KOPT-K1 (cell line): Measurements from ENCODE around the gene COX19.

Experiments
- H3K27ac ChIP-seq: fragments of 200-600 bp; sonication (generic); 2 replicates; pipeline ENCODE4 v1.5.1; 2016; ENCODE audit warnings: antibody characterized with exemption, mild to moderate bottlenecking, low read depth, low read length; ENCODE audit not compliant: poor library complexity, severe bottlenecking
- H3K36me3 ChIP-seq: fragments of 200-600 bp; sonication (generic); 2 replicates; pipeline ENCODE4 v1.5.1; 2017; ENCODE audit warnings: antibody characterized with exemption, mild to moderate bottlenecking, low read length, moderate library complexity; ENCODE audit not compliant: insufficient read depth
- H3K9me3 ChIP-seq: fragments of 200-600 bp; sonication (generic); 2 replicates; pipeline ENCODE4 v1.5.1; 2017; ENCODE audit warnings: antibody characterized with exemption, low read length, mild to moderate bottlenecking; ENCODE audit not compliant: insufficient read depth, poor library complexity, severe bottlenecking

The COX19 gene

DNA sequence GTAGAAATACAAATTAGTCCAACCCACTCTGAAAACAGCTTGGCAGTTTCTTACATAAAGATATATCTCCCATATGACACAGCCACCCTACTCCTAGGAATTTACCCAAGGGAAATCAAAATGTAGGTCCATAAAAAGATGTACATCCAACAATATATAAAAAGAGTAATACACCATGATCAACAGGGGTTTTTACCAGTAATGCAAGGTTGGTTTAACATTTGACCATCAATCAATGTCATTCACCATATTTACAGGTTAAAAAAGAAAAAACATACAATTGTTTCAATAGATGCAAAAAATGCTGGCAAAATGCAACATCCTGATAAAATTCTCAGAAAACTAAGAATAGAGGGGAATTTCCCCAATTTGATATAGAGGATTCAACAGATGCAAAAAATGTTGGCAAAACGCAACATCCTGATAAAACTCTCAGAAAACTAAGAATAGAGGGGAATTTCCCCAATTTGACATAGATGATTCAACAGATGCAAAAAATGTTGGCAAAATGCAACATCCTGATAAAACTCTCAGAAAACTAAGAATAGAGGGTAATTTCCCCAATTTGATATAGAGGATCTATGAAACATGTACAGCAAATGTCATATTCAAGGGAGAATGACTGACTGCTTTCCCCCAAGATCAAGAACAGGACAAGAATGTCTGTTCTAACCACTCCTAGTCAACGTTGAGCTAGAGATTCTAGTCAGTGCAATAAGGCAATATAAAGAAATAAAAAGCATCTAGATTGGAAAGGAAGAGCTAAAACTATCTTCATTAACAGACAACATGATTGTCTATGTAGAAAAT is 34.5 kb downstream of the COX19 start:
- no peak overlapping the region for H3K27ac ChIP-seq
- no peaks in the 10 kb centered on the region for H3K36me3 ChIP-seq
- peaks cover 13% of the 10 kb centered on the region for H3K9me3 ChIP-seq

DNA sequence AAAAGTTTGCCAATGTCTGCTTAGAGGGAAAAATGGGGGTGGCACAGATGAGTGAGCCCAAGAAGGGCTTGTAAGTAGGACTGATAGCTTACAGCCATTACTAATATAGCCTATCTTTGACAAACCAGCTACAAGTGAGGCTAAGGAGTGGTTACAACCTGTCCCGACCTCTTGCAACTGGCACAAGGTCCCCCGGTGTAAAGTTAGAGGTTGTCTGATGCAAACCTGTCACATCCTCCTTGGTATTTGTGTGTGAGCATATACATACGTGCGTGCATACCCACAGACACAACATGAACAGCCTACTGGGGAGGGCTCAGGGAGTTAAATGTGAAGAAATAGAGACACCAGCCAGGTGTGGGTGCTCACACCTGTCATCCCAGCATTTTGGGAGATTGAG is 35.5 kb downstream of the COX19 start:
- Histone ChIP-seq H3K9me3 (peaks cover 13% of the 10 kb centered on the region), H3K36me3 (no peaks in the 10 kb centered on the region), H3K27ac (no peak overlapping the region)

DNA sequence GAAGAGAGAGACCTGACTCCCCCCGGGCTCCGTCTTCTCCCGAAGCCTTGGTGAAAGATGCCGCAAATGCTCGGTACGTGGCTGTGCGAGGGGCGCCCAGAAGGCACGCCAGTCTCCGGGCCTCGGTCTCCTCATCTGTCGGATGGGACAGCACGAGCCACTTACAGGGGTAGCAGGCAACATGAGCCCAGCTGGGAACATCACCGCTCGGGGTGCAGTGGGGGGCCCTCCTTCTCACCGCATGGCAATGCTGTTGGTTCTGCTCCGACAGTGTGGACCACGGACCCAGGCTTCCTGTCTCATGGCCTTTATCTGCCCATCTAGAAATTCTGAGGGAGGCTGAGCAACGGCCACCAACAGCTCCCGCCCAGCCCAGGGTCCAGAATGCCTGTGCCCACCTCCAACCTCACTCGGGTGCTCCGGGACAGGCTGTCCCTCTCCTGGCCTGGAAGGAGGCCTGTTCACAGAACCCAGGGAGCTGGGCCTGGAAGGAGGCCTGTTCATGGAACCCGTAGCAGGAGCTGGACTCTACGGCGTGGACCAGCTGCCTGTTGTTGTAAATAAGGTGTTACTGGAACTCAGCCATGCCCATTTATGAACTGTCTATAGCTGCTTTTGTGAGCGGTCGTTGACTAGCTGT is 36.7 kb downstream of the COX19 start:
- H3K36me3 ChIP-seq: no peaks in the 10 kb centered on the region
- no peak overlapping the region for H3K27ac ChIP-seq
- peaks cover 13% of the 10 kb centered on the region for H3K9me3 ChIP-seq

DNA sequence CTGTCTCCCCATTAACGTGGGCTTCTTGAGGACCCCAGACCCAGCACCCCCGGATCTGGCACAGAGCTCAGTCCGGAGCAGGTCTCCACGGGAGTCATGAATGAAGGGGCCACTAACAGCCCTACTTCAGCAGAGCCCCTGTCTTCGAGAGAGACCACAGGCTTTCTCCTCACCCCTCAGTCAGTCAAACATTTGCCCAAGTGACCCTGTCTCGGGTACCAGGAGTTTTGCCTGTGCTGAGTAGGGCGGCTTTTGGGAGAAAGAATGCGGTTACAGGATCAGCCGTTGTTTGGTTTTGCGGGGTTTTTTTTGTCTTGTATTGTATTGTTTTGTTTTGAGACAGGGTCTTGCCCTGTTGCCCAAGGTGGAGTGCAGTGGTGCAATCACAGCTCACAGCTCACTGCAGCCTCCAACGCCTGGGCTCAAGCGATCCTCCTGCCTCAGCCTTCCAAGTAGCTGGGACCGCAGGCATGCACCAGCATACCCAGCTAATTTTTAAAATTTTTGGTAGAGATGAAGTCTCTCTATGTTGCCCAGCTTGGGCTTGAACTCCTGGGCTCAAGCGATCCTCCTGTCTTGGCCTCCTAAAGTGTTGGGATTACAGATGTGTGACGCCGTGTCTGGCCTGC is 37.4 kb downstream of the COX19 start:
- H3K36me3 ChIP-seq: no peaks in the 10 kb centered on the region
- H3K27ac ChIP-seq: no peak overlapping the region
- peaks cover 13% of the 10 kb centered on the region for H3K9me3 ChIP-seq

DNA sequence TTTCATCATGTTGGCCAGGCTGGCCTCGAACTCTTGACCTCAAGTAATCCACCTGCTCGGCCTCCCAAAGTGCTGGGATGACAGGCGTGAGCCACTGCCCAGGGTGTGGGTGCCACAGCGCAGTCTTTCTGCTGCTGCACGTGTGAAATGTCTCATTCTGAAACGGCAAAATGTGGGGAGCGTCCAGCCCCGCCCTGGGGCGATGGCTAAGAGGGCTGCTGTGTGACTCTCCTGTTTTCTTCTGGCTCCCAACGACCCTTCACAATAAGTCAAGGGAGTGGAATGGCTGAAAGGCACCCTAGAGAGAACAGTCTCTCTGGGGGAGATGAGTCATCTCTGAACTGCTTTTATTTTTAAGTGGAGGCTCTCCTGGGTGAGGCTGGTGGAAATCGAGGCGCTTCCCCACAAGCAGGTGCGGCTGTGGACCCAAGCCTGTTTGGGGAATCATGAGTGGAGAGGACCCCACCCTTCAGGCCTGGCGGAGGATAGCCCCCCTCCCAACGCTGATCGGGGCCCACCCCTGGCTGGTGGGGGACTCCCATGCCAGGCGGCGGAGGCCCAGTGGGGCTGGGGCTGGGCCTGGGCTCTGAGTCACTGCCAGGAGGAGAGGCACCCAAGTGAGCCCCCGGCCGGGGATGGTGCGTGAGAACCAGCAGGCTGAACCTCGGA is 38.8 kb downstream of the COX19 start:
- Histone ChIP-seq H3K36me3 (no peaks in the 10 kb centered on the region), H3K9me3 (peaks cover 13% of the 10 kb centered on the region), H3K27ac (no peak overlapping the region)

DNA sequence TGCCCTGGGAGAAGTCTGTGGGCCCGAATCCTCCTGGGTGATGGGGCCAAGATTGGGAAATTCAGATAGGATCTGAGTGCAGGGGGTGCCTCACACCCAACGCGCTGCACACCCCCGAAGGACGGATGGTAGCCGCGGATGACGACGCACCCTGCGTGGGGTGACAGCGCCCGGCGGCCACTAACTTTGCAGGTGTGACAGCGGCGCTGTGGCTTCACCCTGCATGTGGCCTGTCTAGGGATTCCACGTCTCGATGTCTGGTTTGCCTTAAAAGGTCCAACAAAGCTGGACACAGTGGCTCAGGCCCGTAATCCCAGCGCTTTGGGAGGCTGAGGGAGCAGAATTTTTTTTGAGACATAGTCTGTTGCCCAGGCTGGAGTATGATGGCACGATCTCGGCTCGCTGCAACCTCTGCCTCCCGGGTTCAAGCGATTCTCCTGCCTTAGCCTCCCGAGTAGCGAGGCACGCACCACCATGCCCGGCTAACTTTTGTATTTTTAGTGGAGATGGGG is 39.4 kb downstream of the COX19 start:
- H3K27ac ChIP-seq: no peak overlapping the region
- H3K9me3 ChIP-seq: peaks cover 13% of the 10 kb centered on the region
- H3K36me3 ChIP-seq: no peaks in the 10 kb centered on the region

DNA sequence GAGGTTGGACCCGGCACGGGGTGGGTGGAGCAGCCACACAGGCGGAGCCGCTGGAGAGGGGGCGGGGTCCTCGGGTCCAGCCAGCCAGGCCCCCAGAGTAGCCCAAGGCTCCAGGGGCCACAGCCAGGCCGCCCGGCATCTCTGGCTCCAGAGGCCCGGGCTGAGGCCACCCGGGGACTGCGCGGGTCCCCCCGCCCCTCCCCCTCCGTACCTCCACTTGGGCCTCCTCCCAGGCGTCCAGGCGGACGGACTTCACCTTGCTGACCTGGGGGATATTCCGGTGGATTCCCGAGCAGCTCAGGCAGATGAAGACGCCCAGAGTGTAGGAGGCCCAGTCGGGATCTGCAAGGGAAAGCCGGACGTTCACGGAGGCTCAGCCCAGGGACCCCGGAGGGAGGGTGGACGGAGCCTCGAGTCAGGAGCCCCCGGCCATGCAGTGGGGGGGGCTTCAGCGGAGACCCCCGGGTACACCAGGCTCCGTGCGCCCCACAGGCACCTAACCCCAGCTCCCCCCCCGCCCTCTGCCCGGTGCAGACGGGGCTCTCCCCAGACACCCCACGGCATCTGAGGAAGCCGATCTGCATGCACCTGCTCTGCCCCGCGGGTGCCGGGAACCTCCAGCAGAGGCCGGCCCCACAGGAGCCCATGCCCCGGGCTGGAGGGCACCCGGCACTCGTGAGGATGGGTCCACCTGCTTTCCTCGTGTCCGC is 40.0 kb downstream of the COX19 start:
- no peaks in the 10 kb centered on the region for H3K36me3 ChIP-seq
- H3K9me3 ChIP-seq: peaks cover 7% of the 10 kb centered on the region
- H3K27ac ChIP-seq: no peak overlapping the region

DNA sequence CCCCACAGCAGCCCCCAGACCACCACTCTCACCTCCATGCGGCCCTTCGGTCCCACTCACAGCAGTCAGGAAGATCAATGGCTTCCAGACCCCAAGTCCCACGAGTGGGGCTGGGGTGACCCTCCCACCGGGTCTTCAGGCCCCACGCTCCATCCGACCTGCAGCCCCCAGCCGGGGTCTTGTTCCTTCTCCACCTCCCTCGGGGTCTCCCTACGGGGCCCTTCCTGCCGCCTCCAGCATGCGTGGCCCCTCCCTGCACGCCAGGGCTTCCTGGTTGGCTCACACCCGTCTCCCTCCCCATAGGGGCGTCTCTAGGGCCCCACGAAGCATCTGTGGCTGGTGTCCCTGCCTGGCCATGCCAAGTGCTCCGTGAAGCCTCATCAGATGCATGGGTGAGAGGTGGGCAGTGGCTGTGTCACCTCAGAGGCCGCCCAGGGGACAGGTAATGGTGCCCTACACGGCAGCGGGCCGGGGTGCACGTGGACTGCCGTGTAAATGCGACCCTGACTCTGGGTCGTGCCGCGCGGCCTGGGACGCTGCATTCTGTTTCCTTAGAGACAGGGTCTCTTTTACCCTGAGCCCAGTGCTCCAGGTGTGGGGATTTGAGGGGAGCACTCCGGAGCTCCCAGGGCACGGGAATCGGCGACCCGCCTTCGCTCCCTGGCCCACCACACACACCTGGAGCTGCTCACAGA is 40.7 kb downstream of the COX19 start:
- H3K27ac ChIP-seq: no peak overlapping the region
- no peaks in the 10 kb centered on the region for H3K36me3 ChIP-seq
- H3K9me3 ChIP-seq: no peaks in the 10 kb centered on the region

DNA sequence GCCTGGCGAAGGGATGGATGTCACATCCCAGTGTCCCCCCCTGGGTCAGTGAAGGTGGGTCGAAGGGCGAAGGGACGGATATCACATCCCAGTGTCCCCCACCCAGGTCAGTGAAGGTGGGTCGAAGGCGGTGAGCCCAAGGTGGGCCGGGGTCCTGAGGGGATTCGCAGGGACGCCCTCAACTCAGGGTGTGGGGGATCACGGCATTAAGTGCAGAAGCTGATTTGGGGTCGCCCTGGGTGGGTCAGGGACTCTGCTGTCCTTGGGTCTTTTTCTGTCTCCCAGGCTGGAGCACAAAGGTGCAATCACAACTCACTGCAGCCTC is 42.7 kb downstream of the COX19 start:
- no peaks in the 10 kb centered on the region for H3K9me3 ChIP-seq
- no peak overlapping the region for H3K27ac ChIP-seq
- H3K36me3 ChIP-seq: no peaks in the 10 kb centered on the region

DNA sequence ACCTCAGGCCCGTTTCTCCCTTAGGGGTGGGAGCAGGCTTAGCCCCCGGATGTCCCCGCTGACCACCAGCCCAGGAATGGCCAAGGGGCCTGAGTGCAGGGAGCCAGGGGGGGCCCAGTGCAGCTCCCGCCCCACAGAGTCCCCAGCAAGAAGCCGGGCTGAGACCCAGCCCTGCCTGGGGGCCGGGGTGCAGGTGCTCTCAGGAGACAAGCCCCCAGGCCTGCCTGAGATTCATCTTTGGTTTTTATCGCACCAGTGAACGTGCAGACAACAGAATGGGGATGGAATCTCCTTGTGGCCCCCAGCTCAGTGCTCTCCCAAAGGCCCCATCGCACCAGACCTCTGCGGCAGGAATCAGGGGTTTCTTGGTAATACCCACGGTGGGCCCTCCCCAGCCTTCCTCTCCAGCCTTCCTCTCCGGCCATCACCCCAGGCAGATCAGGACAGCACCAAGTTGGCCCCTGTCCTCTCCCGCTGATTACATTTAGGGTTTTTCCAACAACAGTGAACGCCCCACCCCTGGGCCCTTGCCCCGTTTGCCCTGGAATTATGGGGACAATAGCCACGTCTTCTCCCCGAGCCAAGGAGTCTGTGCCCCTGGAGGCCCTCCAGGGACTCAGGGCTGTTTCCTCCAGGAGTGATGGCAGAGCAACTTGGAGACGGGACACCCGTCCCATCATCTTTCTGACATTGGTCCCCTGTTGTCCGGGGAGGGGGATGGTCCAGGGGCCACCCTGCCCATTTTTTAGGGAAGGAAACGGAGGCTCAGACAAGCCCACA is 43.3 kb downstream of the COX19 start:
- Histone ChIP-seq H3K27ac (no peak overlapping the region), H3K9me3 (no peaks in the 10 kb centered on the region), H3K36me3 (no peaks in the 10 kb centered on the region)

DNA sequence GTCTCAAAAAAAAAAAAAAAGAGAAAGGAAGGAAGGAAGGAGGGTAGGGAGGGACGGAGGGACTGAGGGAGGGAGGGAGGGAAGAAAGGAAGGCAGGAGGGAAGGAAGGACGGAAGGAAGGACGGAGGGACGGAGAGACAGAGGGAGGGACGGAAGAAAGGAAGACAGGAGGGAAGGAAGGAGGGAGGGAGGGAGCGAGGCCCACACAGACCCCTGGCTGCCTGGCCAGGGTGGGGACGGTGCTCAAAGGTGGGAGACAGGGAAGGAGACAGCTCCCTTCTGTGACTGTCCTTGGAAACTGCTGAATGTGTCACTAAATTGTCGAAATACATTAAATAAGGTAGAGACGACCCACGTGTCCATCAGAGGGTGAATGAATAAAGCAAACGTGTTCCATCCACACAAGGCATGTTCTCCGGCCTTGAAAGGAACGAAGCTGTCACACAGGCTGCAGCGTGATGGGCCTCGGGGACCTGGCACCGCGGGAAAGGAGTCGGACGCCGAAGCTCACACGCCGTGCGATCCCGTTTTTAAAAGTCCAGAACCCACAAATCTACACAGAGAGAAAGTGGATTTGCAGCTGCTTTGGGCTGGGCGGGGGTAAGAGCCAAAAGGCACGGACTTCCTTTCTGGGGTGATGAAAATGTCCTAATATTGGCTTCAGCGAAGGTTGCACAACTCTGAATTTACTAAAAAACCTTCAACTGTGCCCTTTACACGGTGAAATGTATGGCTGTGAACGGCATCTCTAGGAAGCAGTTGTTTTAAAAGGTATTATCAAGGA is 44.2 kb downstream of the COX19 start:
- Histone ChIP-seq H3K36me3 (no peaks in the 10 kb centered on the region), H3K27ac (no peak overlapping the region), H3K9me3 (no peaks in the 10 kb centered on the region)

DNA sequence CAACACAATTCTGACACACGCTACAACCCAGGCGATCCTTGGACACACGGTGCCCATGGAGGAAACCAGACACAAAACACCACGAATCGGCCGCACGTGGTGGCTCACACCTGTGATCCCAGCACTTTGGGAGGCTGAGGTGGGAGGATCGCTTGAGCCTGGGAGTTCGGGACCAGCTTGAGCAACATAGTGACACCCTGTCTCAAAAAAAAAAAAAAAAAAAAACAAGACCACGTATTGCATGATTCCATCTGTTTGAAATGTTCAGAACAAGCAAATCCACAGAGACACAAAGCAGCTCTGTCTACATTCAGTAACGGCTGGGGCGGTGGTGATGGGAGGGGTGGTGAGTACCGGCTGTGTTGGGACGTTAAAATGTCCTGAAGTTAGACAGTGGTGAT is 46.0 kb downstream of the COX19 start:
- no peak overlapping the region for H3K27ac ChIP-seq
- no peaks in the 10 kb centered on the region for H3K9me3 ChIP-seq
- H3K36me3 ChIP-seq: no peaks in the 10 kb centered on the region

DNA sequence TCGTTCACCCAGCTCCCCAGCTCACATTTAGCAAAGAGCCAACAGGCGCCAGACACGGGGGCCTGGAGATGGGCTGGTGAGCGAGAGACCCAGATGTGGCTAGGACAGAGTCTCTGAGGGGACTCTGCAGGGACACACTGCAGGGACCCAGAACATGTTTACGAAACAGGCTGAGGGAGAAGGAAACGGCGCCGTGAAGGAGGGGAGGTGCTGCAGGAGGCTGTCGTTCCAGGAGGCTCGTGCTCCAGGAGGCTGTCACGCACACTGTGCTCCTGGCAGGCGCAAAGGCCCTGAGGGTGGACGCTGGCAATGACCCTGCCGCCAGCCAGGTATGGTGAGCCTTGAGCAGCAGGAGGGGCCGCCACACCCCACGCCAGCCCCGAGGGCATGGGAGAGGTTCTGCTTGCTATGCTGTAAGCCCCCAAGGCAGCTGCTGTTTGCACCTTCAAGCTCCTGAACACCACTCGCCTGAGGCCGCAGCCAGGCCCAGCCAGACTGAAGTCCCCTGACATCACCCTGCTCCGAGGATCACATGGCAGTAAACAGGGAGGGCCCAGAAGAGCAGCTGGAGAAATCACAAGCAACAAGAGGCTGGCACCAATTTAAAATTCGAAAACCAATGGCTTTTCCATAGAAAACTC is 48.2 kb downstream of the COX19 start:
- no peaks in the 10 kb centered on the region for H3K36me3 ChIP-seq
- H3K27ac ChIP-seq: no peak overlapping the region
- no peaks in the 10 kb centered on the region for H3K9me3 ChIP-seq
